NCI-H1092 (cell line): ENCODE measurements around the gene MSI2.
"Not testable (repeated sequence)": the region's sequence is repeated elsewhere in the genome, so short reads cannot be mapped to it uniquely, and the experiment has no call there.

Source experiments
- DNase-seq: peaks from one replicate; lab custom pipeline; 2025; lab: John Stamatoyannopoulos, UW

The MSI2 gene

GRCh38 chr17:57619061-57619937 is 363.0 kb downstream of the MSI2 start:
- no peak for DNase-seq

GRCh38 chr17:57620576-57620975 is 364.3 kb downstream of the MSI2 start:
- DNase-seq, result no peak

- DNase-seq, result not testable (repeated sequence)
These were observed 365.5 kb downstream of the MSI2 start for GRCh38 chr17:57621791-57622190.

GRCh38 chr17:57622306-57622682 is 366.0 kb downstream of the MSI2 start:
- no peak for DNase-seq

GRCh38 chr17:57622683-57623433 is 366.5 kb downstream of the MSI2 start:
- DNase-seq, result no peak

- no peak for DNase-seq
These were observed 367.3 kb downstream of the MSI2 start for GRCh38 chr17:57623620-57624019.

GRCh38 chr17:57624386-57624785 is 368.1 kb downstream of the MSI2 start:
- DNase-seq, result no peak

GRCh38 chr17:57625511-57625910 is 369.2 kb downstream of the MSI2 start:
- no peak for DNase-seq

- no peak for DNase-seq
These were observed 369.6 kb downstream of the MSI2 start for GRCh38 chr17:57625957-57626356.

- DNase-seq, result no peak
These were observed 370.3 kb downstream of the MSI2 start for GRCh38 chr17:57626520-57627210.

GRCh38 chr17:57627591-57627990 is 371.3 kb downstream of the MSI2 start:
- no peak for DNase-seq

GRCh38 chr17:57628421-57628820 is 372.1 kb downstream of the MSI2 start:
- DNase-seq, result no peak

- DNase-seq, result no peak
These were observed 373.1 kb downstream of the MSI2 start for GRCh38 chr17:57629470-57629869.

- DNase-seq, result no peak
These were observed 373.6 kb downstream of the MSI2 start for GRCh38 chr17:57629886-57630285.

GRCh38 chr17:57630736-57631135 is 374.4 kb downstream of the MSI2 start:
- no peak for DNase-seq

- DNase-seq, result no peak
These were observed 375.5 kb downstream of the MSI2 start for GRCh38 chr17:57631871-57632270.

- no peak for DNase-seq
These were observed 376.0 kb downstream of the MSI2 start for GRCh38 chr17:57632294-57632693.

- DNase-seq, result no peak
These were observed 376.9 kb downstream of the MSI2 start for GRCh38 chr17:57633236-57633635.

- DNase-seq, result no peak
These were observed 378.6 kb downstream of the MSI2 start for GRCh38 chr17:57634713-57635465.

GRCh38 chr17:57636274-57636673 is 380.0 kb downstream of the MSI2 start:
- no peak for DNase-seq

GRCh38 chr17:57636985-57637665 is 380.8 kb downstream of the MSI2 start:
- no peak for DNase-seq
